Measurements from ENCODE around the gene ADAM12.

ADAM12 gene

GRCh38 chr10:126085806-126086205 lies 302.5 kb downstream of the ADAM12 start:
- Histone ChIP-seq H3K4me3 (no peak overlapping the region), H3K9ac (ENCODE audit: insufficient read length) (no peak overlapping the region), H3K36me3 (ENCODE audit: insufficient read depth, low read length) (no peaks in the 10 kb centered on the region), H3K27ac (no peak overlapping the region), H3K9me3 (ENCODE audit: low read depth, low read length) (no peaks in the 10 kb centered on the region)
- TF ChIP-seq EZH2 (IDR thresholded peaks at IDR 0.05) (no peak), FOXP2 (optimal IDR thresholded peaks at IDR 0.05; ENCODE audit: control extremely low read depth, extremely low read length, insufficient read depth) (no peak), POLR2AphosphoS5 (IDR thresholded peaks at IDR 0.05; ENCODE audit: borderline replicate concordance, low read depth, low read length) (no peak)
- DNase-seq (ENCODE audit: low read depth, low spot score): no peak

GRCh38 chr10:126084369-126084768 lies 303.9 kb downstream of the ADAM12 start:
- Histone ChIP-seq H3K36me3 (ENCODE audit: insufficient read depth, low read length) (no peaks in the 10 kb centered on the region), H3K4me3 (no peak overlapping the region), H3K27ac (no peak overlapping the region), H3K9me3 (ENCODE audit: low read depth, low read length) (no peaks in the 10 kb centered on the region), H3K9ac (ENCODE audit: insufficient read length) (no peak overlapping the region)
- TF ChIP-seq POLR2AphosphoS5 (IDR thresholded peaks at IDR 0.05; ENCODE audit: borderline replicate concordance, low read depth, low read length) (no peak), EZH2 (IDR thresholded peaks at IDR 0.05) (no peak), FOXP2 (optimal IDR thresholded peaks at IDR 0.05; ENCODE audit: control extremely low read depth, extremely low read length, insufficient read depth) (no peak)
- no peak for DNase-seq (ENCODE audit: low read depth, low spot score)

DNA sequence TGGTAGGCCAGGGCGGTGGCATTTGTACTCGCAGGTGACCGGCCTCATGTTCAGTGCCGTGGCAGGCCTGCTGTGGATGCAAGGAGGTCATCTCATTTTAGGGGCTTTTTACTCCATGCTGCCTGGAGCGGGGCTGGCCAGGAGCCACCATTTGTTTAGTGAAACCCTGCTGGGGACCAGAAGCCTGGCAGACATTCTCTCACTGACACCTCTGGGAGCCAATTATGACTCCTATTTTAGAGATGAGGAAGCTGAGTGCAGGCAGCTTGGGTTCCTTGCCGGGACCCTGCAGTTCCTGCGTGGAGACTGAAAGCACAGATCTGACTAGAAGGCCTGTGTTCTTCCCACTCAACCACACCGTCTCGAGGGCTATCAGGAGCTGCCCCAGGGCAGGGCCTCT lies 305.3 kb downstream of the ADAM12 start:
- no peak overlapping the region for H3K4me3 ChIP-seq
- no peaks in the 10 kb centered on the region for H3K9me3 ChIP-seq (ENCODE audit: low read depth, low read length)
- no peak overlapping the region for H3K9ac ChIP-seq (ENCODE audit: insufficient read length)
- no peak for TF ChIP-seq EZH2 (IDR thresholded peaks at IDR 0.05)
- no peak for TF ChIP-seq FOXP2 (optimal IDR thresholded peaks at IDR 0.05; ENCODE audit: control extremely low read depth, extremely low read length, insufficient read depth)
- TF ChIP-seq POLR2AphosphoS5 (IDR thresholded peaks at IDR 0.05; ENCODE audit: borderline replicate concordance, low read depth, low read length): no peak
- no peak overlapping the region for H3K27ac ChIP-seq
- no peak for DNase-seq (ENCODE audit: low read depth, low spot score)
- H3K36me3 ChIP-seq (ENCODE audit: insufficient read depth, low read length): no peaks in the 10 kb centered on the region

DNA sequence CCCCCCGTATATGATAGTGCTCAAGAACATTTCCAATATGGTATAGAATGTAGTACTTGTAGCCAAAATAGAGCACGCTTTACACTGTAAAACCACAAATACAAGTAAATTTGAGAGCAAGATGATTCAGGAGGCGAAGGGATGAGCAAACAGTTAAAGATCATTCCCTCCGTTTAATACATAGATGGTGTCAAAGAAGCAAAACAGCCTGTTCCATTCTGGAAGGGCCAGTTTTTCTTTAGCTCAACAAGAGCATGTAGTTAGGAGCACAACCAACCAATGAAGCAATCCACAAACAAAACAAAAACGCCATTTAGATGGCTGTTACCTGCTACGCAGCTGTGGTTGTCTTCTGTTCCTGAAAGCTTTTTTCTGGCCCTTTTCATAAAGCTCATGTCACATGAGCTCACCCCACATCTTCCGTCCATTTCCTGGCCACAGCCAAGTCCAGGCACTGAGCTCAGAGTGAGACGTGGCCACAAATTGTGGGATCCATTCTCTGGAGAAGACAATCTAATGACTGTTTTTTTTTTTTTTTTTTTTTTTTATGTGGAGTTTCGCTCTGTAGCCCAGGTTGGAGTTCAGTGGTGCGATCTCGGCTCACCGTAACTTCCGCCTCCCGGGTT lies 306.3 kb downstream of the ADAM12 start:
- Histone ChIP-seq H3K27ac (no peak overlapping the region), H3K4me3 (no peak overlapping the region), H3K9me3 (ENCODE audit: low read depth, low read length) (no peaks in the 10 kb centered on the region), H3K36me3 (ENCODE audit: insufficient read depth, low read length) (no peaks in the 10 kb centered on the region), H3K9ac (ENCODE audit: insufficient read length) (no peak overlapping the region)
- TF ChIP-seq POLR2AphosphoS5 (IDR thresholded peaks at IDR 0.05; ENCODE audit: borderline replicate concordance, low read depth, low read length) (no peak), EZH2 (IDR thresholded peaks at IDR 0.05) (no peak), FOXP2 (optimal IDR thresholded peaks at IDR 0.05; ENCODE audit: control extremely low read depth, extremely low read length, insufficient read depth) (no peak)
- no peak for DNase-seq (ENCODE audit: low read depth, low spot score)

DNA sequence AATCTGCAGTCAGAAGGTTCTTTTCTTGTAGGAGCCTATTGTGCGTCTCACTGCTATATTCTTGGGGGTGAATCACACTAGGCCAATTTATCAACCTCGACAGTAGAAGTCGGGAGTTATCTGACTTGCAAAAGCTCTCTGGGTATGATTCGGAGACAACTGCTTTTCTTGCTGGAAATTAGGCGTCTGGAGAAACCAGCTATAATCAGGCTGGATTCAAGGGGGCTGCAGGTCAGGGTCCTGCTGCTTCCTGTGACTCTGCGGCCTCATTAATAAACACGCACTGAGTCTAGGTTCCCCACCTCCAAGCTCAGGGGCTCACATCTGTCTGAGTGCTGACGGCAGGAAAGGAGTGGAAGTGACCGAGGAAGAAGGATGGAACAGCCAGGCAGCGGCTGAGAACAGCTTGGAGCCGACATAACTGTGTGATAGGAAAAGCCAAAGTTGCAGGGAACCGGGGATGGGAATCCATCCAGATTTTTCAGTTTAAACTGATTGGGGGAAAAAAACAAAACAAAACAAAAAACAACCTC lies 307.3 kb downstream of the ADAM12 start:
- no peak overlapping the region for H3K27ac ChIP-seq
- no peaks in the 10 kb centered on the region for H3K36me3 ChIP-seq (ENCODE audit: insufficient read depth, low read length)
- no peak for TF ChIP-seq EZH2 (IDR thresholded peaks at IDR 0.05)
- H3K9me3 ChIP-seq (ENCODE audit: low read depth, low read length): no peaks in the 10 kb centered on the region
- no peak for DNase-seq (ENCODE audit: low read depth, low spot score)
- H3K9ac ChIP-seq (ENCODE audit: insufficient read length): no peak overlapping the region
- H3K4me3 ChIP-seq: no peak overlapping the region

GRCh38 chr10:126080291-126080825 lies 307.9 kb downstream of the ADAM12 start:
- Histone ChIP-seq H3K9me3 (ENCODE audit: low read depth, low read length) (no peaks in the 10 kb centered on the region), H3K4me3 (no peak overlapping the region), H3K9ac (ENCODE audit: insufficient read length) (no peak overlapping the region), H3K27ac (no peak overlapping the region), H3K36me3 (ENCODE audit: insufficient read depth, low read length) (no peaks in the 10 kb centered on the region)
- TF ChIP-seq EZH2 (IDR thresholded peaks at IDR 0.05) (no peak), POLR2AphosphoS5 (IDR thresholded peaks at IDR 0.05; ENCODE audit: borderline replicate concordance, low read depth, low read length) (no peak), FOXP2 (optimal IDR thresholded peaks at IDR 0.05; ENCODE audit: control extremely low read depth, extremely low read length, insufficient read depth) (no peak)
- no peak for DNase-seq (ENCODE audit: low read depth, low spot score)

- DNase-seq (ENCODE audit: low read depth, low spot score): no peak
- no peaks in the 10 kb centered on the region for H3K36me3 ChIP-seq (ENCODE audit: insufficient read depth, low read length)
- TF ChIP-seq EZH2 (IDR thresholded peaks at IDR 0.05): no peak
- TF ChIP-seq FOXP2 (optimal IDR thresholded peaks at IDR 0.05; ENCODE audit: control extremely low read depth, extremely low read length, insufficient read depth): no peak
- TF ChIP-seq POLR2AphosphoS5 (IDR thresholded peaks at IDR 0.05; ENCODE audit: borderline replicate concordance, low read depth, low read length): no peak
- no peak overlapping the region for H3K9ac ChIP-seq (ENCODE audit: insufficient read length)
- H3K9me3 ChIP-seq (ENCODE audit: low read depth, low read length): no peaks in the 10 kb centered on the region
- no peak overlapping the region for H3K4me3 ChIP-seq
- H3K27ac ChIP-seq: no peak overlapping the region
Observed at GRCh38 chr10:126075009-126075408, 313.3 kb downstream of the ADAM12 start.

DNA sequence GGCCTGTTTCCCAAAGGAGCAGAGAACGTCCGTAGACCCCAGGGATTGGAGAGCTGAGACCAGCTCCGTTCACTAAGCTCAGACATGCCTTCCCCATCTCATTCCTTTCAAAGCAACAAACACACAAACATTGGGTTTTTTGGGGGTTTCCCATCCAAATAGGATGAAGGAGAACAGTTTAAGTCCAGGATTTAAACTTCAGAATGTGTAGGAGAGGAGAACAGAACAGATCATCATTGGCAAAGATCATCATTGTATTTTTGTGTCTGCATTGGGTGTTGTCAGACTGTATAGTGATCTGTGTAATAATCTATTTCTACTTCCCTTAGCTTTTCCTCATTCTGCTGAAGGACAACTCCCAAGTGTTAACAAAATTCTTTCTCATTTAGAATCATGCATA lies 314.0 kb downstream of the ADAM12 start:
- Histone ChIP-seq H3K4me3 (no peak overlapping the region), H3K36me3 (ENCODE audit: insufficient read depth, low read length) (no peaks in the 10 kb centered on the region), H3K9ac (ENCODE audit: insufficient read length) (no peak overlapping the region), H3K27ac (no peak overlapping the region), H3K9me3 (ENCODE audit: low read depth, low read length) (no peaks in the 10 kb centered on the region)
- no peak for DNase-seq (ENCODE audit: low read depth, low spot score)
- no peak for TF ChIP-seq FOXP2 (optimal IDR thresholded peaks at IDR 0.05; ENCODE audit: control extremely low read depth, extremely low read length, insufficient read depth)
- no peak for TF ChIP-seq POLR2AphosphoS5 (IDR thresholded peaks at IDR 0.05; ENCODE audit: borderline replicate concordance, low read depth, low read length)
- no peak for TF ChIP-seq EZH2 (IDR thresholded peaks at IDR 0.05)

GRCh38 chr10:126073606-126074005 lies 314.7 kb downstream of the ADAM12 start:
- TF ChIP-seq EZH2 (IDR thresholded peaks at IDR 0.05): no peak
- no peak for TF ChIP-seq POLR2AphosphoS5 (IDR thresholded peaks at IDR 0.05; ENCODE audit: borderline replicate concordance, low read depth, low read length)
- no peak for TF ChIP-seq FOXP2 (optimal IDR thresholded peaks at IDR 0.05; ENCODE audit: control extremely low read depth, extremely low read length, insufficient read depth)
- Histone ChIP-seq H3K9me3 (ENCODE audit: low read depth, low read length) (no peaks in the 10 kb centered on the region), H3K9ac (ENCODE audit: insufficient read length) (no peak overlapping the region), H3K4me3 (no peak overlapping the region), H3K27ac (no peak overlapping the region), H3K36me3 (ENCODE audit: insufficient read depth, low read length) (no peaks in the 10 kb centered on the region)
- DNase-seq (ENCODE audit: low read depth, low spot score): no peak

Measured in SK-N-MC (cell line).